Body of pancreas (tissue), 4 donors: ENCODE results near the gene WWOX. TPM values are rescaled to one million over a fixed set of nuclear protein-coding genes. Genes with fewer than 3 reads are reported as not detected.

Source experiments
- ATAC-seq: fragments of 150-250 bp; one replicate; pipeline ENCODE4 v1.9.1; 2016
- DNase-seq, 4 donors: peaks; one replicate each; pipeline ENCODE4 v3.0.0-alpha.2; 2019
- H3K27ac ChIP-seq, 4 donors: fragments of 200-600 bp; sonication (generic); 1 replicate in 3 of 4; 2 replicates in 1 of 4; pipeline versions ENCODE4 v1.5.1 to v1.6.1; 2016 to 2019; ENCODE audit warnings: mild to moderate bottlenecking in 1 of 4, mixed read lengths in 1 of 4, moderate library complexity in 1 of 4
- H3K27me3 ChIP-seq, 2 donors: fragments of 200-600 bp; sonication (generic); one replicate each; pipeline ENCODE4 v1.6.0; 2016; ENCODE audit warnings: mild to moderate bottlenecking in 1 of 2
- H3K36me3 ChIP-seq, 2 donors: fragments of 200-600 bp; sonication (generic); replicated peaks in 1 of 2; 2 replicates each; pipeline ENCODE4 v1.5.1; 2016; ENCODE audit warnings: low read depth in 2 of 2; ENCODE audit not compliant: insufficient read depth in 1 of 2
- H3K4me1 ChIP-seq: fragments of 200-600 bp; sonication (generic); one replicate; pipeline ENCODE4 v1.6.0; 2016
- H3K4me3 ChIP-seq, 2 donors: fragments of 200-600 bp; sonication (generic); 1 replicate in 1 of 2; 2 replicates in 1 of 2; pipeline ENCODE4 v1.5.1; 2016 to 2019
- H3K9me3 ChIP-seq, 3 donors: fragments of 200-600 bp; sonication (generic); 1 replicate in 2 of 3; 2 replicates in 1 of 3; pipeline ENCODE4 v1.5.1; 2016
- CTCF ChIP-seq, 7 experiments: fragments of 450-650 bp in 4 of 7; fragments of 200-600 bp in 3 of 7; sonication (generic) in 3 of 7; IDR thresholded peaks; one replicate each; pipeline ENCODE4 v1.5.1; 2016 to 2019; ENCODE audit warnings: antibody characterized with exemption in 7 of 7
- POLR2A ChIP-seq, 3 donors: fragments of 450-650 bp; IDR thresholded peaks; one replicate each; pipeline ENCODE4 v1.6.1; 2016; ENCODE audit warnings: antibody characterized with exemption in 3 of 3, mild to moderate bottlenecking in 2 of 3
- WGBS, 2 donors: methylation state at CpG; one replicate each; pipeline ENCODE4 v1.1.5; 2017; 5-methylcytosine and 5-hydroxymethylcytosine counted together
- intact Hi-C: fragments of 100-400 bp; cut with DNase I; formaldehyde crosslinking; loops from one replicate; pipeline ENCODE4 v1.15.1; 2023
- total RNA-seq, 2 donors: library from RNA; depleted of rRNA; stranded (reverse); fragments of >200 nt; gene quantifications; one replicate each; pipeline ENCODE4 v1.1.0, GENCODE V29; 2016

Gene WWOX
- total RNA-seq, 2 donors from 2014 or later, result 52.7 to 67.2 TPM

- H3K36me3 ChIP-seq, result no peaks in the 10 kb centered on the region
- DNase-seq, result no peak
- H3K27me3 ChIP-seq, result no peaks in the 10 kb centered on the region
- H3K4me1 ChIP-seq, result no peaks in the 10 kb centered on the region
- ATAC-seq, result no peak
- H3K4me3 ChIP-seq, result no peak overlapping the region
- intact Hi-C loops, result no loop called here
- H3K9me3 ChIP-seq, result no peaks in the 10 kb centered on the region
- 72 to 74% methylated on average over 11 of the region's 11 CpGs for WGBS, 2 donors
- H3K27ac ChIP-seq, result no peak overlapping the region
- TF ChIP-seq CTCF (IDR thresholded peaks at IDR 0.05) (no peak), POLR2A (IDR thresholded peaks at IDR 0.05) (no peak)
Observed at GRCh38 chr16:78473031-78473699, 373.7 kb downstream of the WWOX start.

- Histone ChIP-seq H3K4me1 (no peaks in the 10 kb centered on the region), H3K36me3 (no peaks in the 10 kb centered on the region), H3K27me3 (no peaks in the 10 kb centered on the region), H3K4me3 (no peak overlapping the region), H3K27ac (no peak overlapping the region), H3K9me3 (no peaks in the 10 kb centered on the region)
- ATAC-seq (no peak), DNase-seq (no peak)
- TF ChIP-seq CTCF (IDR thresholded peaks at IDR 0.05) (no peak), POLR2A (IDR thresholded peaks at IDR 0.05) (no peak)
- 92 to 98% methylated on average over 4 of the region's 4 CpGs for WGBS, 2 donors
- intact Hi-C loops, result no loop called here
Observed at GRCh38 chr16:78474762-78475161, 375.3 kb downstream of the WWOX start.

DNA sequence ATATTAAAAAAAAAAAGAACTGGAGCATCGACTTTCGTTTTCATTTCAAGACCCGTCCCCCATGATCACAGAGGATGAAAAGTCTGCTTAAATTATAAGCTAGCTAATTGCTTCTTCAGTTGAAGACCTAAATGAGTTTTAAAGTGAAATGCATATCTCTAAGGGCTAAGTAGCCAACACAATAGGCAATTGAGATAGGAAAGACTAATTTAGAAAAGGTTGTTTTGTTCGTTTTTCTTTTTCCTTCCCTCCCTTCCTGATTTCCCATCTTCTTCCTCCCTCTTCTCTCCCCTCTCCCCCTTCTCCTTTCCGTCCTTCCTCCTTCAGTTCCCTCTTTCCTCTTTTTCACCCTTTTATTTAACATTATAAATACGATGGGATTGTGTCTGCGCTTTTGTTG lies 377.2 kb downstream of the WWOX start:
- Histone ChIP-seq H3K27ac (no peak overlapping the region), H3K36me3 (no peaks in the 10 kb centered on the region), H3K9me3 (no peaks in the 10 kb centered on the region), H3K27me3 (no peaks in the 10 kb centered on the region), H3K4me1 (no peaks in the 10 kb centered on the region), H3K4me3 (no peak overlapping the region)
- 79 to 83% methylated on average over 7 of the region's 7 CpGs for WGBS, 2 donors
- DNase-seq, result no peak
- TF ChIP-seq POLR2A (IDR thresholded peaks at IDR 0.05), result no peak
- no peak for TF ChIP-seq CTCF (IDR thresholded peaks at IDR 0.05)
- ATAC-seq, result no peak
- intact Hi-C loops, result no loop called here

DNA sequence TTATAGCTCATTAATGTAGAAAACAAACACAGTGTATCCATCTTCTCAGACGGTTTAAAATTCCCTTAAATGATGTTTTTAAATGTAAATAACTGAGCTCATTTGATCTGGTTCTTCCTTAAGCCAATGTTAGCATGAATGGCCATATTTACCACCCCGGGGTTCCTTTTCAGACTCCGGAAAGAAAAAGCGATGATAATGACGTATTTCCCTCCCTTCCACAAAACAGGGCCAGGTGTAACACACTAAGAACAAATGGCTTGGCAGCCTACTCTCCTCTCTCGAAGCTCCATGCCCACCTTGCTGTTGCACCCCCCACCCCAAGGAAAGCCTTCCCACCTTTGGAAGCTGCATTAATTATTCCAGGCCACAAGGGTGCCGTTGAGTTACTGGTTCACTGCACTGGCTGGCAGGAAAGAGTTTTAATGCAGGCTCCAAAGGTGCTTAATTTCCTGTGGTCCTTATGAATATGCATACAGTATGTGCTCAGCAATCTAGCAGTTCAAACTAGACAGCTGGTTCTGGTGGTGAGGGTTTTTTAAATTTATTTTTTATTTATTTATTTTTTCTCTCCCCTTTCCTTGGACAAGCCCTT lies 378.9 kb downstream of the WWOX start:
- H3K9me3 ChIP-seq, result no peaks in the 10 kb centered on the region
- H3K27ac ChIP-seq, result no peak overlapping the region
- H3K4me3 ChIP-seq, result no peak overlapping the region
- DNase-seq (no peak), ATAC-seq (no peak)
- no peaks in the 10 kb centered on the region for H3K36me3 ChIP-seq
- TF ChIP-seq CTCF (IDR thresholded peaks at IDR 0.05) (peak in 2 of 7 experiments; percentile 17 to 39), POLR2A (IDR thresholded peaks at IDR 0.05) (no peak)
- no peaks in the 10 kb centered on the region for H3K27me3 ChIP-seq
- intact Hi-C loops, result no loop called here
- no peaks in the 10 kb centered on the region for H3K4me1 ChIP-seq
- 66 to 82% methylated on average over 7 of the region's 7 CpGs for WGBS, 2 donors

- Histone ChIP-seq H3K36me3 (no peaks in the 10 kb centered on the region), H3K4me1 (no peaks in the 10 kb centered on the region), H3K4me3 (no peak overlapping the region), H3K27ac (no peak overlapping the region), H3K27me3 (no peaks in the 10 kb centered on the region), H3K9me3 (no peaks in the 10 kb centered on the region)
- DNase-seq, result no peak
- TF ChIP-seq CTCF (IDR thresholded peaks at IDR 0.05) (no peak), POLR2A (IDR thresholded peaks at IDR 0.05) (no peak)
- WGBS, 2 donors, result 98 to 100% methylated on average over 2 of the region's 2 CpGs
- ATAC-seq, result no peak
- intact Hi-C loops, result no loop called here
Observed at GRCh38 chr16:78479723-78480122, 380.3 kb downstream of the WWOX start.
